H1 (cell line): ENCODE measurements around the gene SLC39A11. TPM values are rescaled to one million over a fixed set of nuclear protein-coding genes. Genes with fewer than 3 reads are reported as not detected.

Source experiments
- CTCF ChIA-PET: fragments of 300-600 bp; sonication (Branson Sonifier 250); formaldehyde crosslinking; loops from one replicate; lab custom pipeline; 2021; ENCODE audit not compliant: partially characterized antibody; lab: Charles Lee
- POLR2A ChIA-PET: fragments of 300-600 bp; sonication (Branson Sonifier 250); formaldehyde crosslinking; loops from one replicate; lab custom pipeline; 2021; ENCODE audit warnings: inconsistent platforms; ENCODE audit not compliant: partially characterized antibody; lab: Charles Lee
- DNase-seq, 2 experiments: peaks; one replicate each; pipeline versions ENCODE4 v3.0.0 to v3.0.0-alpha.2; 2010 to 2022; ENCODE audit warnings: low spot score in 2 of 2, low read depth in 1 of 2, mixed read lengths in 1 of 2
- FAIRE-seq: peaks from 2 replicates; lab custom pipeline; 2011; peaks lifted over from hg19 to GRCh38; lab: Jason Lieb, UNC
- H2AFZ ChIP-seq: 2 replicates; pipeline ENCODE4 v1.8.1; 2012; ENCODE audit warnings: low read length, inconsistent platforms
- H2AK5ac ChIP-seq: 2 replicates; pipeline ENCODE4 v1.6.1; 2013; ENCODE audit warnings: low read depth, low read length
- H2BK120ac ChIP-seq: replicated peaks from 2 replicates; pipeline ENCODE3; 2013; ENCODE audit warnings: low read depth, low read length, inconsistent platforms
- H2BK12ac ChIP-seq: 2 replicates; pipeline ENCODE4 v1.6.1; 2013; ENCODE audit warnings: low read depth, low read length
- H2BK15ac ChIP-seq: 2 replicates; pipeline ENCODE4 v1.6.1; 2013; ENCODE audit warnings: low read length
- H2BK20ac ChIP-seq: 2 replicates; pipeline ENCODE4 v1.6.1; 2013; ENCODE audit warnings: low read length
- H2BK5ac ChIP-seq: 2 replicates; pipeline ENCODE4 v1.6.1; 2013; ENCODE audit warnings: low read depth, low read length
- H3K14ac ChIP-seq: 2 replicates; pipeline ENCODE4 v1.6.1; 2013; ENCODE audit warnings: inconsistent platforms; ENCODE audit not compliant: insufficient read length
- H3K18ac ChIP-seq: 2 replicates; pipeline ENCODE4 v1.6.1; 2013; ENCODE audit warnings: low read length; ENCODE audit errors: extremely low read depth
- H3K23ac ChIP-seq: 2 replicates; pipeline ENCODE4 v1.6.1; 2013; ENCODE audit warnings: inconsistent platforms; ENCODE audit not compliant: insufficient read length
- H3K23me2 ChIP-seq: 2 replicates; pipeline ENCODE4 v1.6.1; 2013; ENCODE audit warnings: low read depth, low read length
- H3K27ac ChIP-seq: 2 replicates; pipeline ENCODE4 v1.6.1; 2011; ENCODE audit warnings: low read depth, low read length, inconsistent platforms
- H3K27me3 ChIP-seq, 4 experiments: replicated peaks in 1 of 4; 1 replicate in 1 of 4; 2 replicates in 3 of 4; pipeline versions ENCODE4 v1.6.1 to v1.8.1; 2011 to 2013; ENCODE audit warnings: low read length in 3 of 4, mild to moderate bottlenecking in 3 of 4, inconsistent platforms in 2 of 4, mixed read lengths in 2 of 4, moderate library complexity in 1 of 4; ENCODE audit not compliant: control insufficient read depth in 3 of 4, insufficient read depth in 3 of 4; ENCODE audit errors: extremely low read depth in 1 of 4
- H3K36me3 ChIP-seq, 4 experiments: 2 replicates each; pipeline versions ENCODE4 v1.6.1 to v1.8.1; 2011 to 2013; ENCODE audit warnings: mild to moderate bottlenecking in 4 of 4, low read length in 3 of 4, moderate library complexity in 2 of 4, control low read depth in 1 of 4, inconsistent platforms in 1 of 4; ENCODE audit not compliant: insufficient read depth in 4 of 4, control insufficient read depth in 2 of 4
- H3K4ac ChIP-seq: replicated peaks from 2 replicates; pipeline ENCODE3; 2013; ENCODE audit warnings: low read length, low read depth, mixed read lengths, inconsistent platforms; ENCODE audit not compliant: insufficient read length
- H3K4me1 ChIP-seq, 4 experiments: replicated peaks in 1 of 4; 1 replicate in 1 of 4; 2 replicates in 3 of 4; pipeline versions ENCODE4 v1.6.1 to v1.8.1; 2011 to 2013; ENCODE audit warnings: low read length in 3 of 4, inconsistent platforms in 2 of 4, mixed read lengths in 1 of 4; ENCODE audit not compliant: insufficient read depth in 4 of 4, control insufficient read depth in 3 of 4
- H3K4me2 ChIP-seq, 2 experiments: 2 replicates each; pipeline versions ENCODE4 v1.6.1 to v1.8.1; 2011 to 2013; ENCODE audit warnings: low read depth in 2 of 2, low read length in 2 of 2, control low read depth in 1 of 2, inconsistent platforms in 1 of 2, mild to moderate bottlenecking in 1 of 2; ENCODE audit not compliant: insufficient read depth in 1 of 2
- H3K4me3 ChIP-seq, 4 experiments: fragments of 200-600, 300-600 bp in 1 of 4; sonication (generic), shearing (Covaris generic), sonication (Bioruptor Twin) in 1 of 4; 2 replicates each; pipeline versions ENCODE4 v1.5.1 to v1.8.1; 2011 to 2016; ENCODE audit warnings: low read length in 4 of 4, low read depth in 3 of 4, control low read depth in 2 of 4, inconsistent platforms in 2 of 4, mild to moderate bottlenecking in 2 of 4, mixed read lengths in 1 of 4, moderate library complexity in 1 of 4; ENCODE audit not compliant: insufficient read depth in 2 of 4; ENCODE audit errors: extremely low read depth in 1 of 4
- H3K56ac ChIP-seq: replicated peaks from 2 replicates; pipeline ENCODE3; 2013; ENCODE audit warnings: low read depth, mild to moderate bottlenecking, mixed read lengths, low read length, inconsistent platforms; ENCODE audit not compliant: insufficient read length
- H3K79me1 ChIP-seq: 2 replicates; pipeline ENCODE4 v1.6.1; 2013; ENCODE audit warnings: low read depth, low read length, control low read depth
- H3K79me2 ChIP-seq, 2 experiments: 2 replicates each; pipeline versions ENCODE4 v1.6.1 to v1.8.1; 2012 to 2013; ENCODE audit warnings: low read length in 2 of 2, mild to moderate bottlenecking in 2 of 2, inconsistent platforms in 1 of 2; ENCODE audit not compliant: insufficient read depth in 2 of 2, control insufficient read depth in 1 of 2
- H3K9ac ChIP-seq, 4 experiments: replicated peaks in 1 of 4; 1 replicate in 1 of 4; 2 replicates in 3 of 4; pipeline versions ENCODE4 v1.6.1 to v1.8.1; 2011 to 2013; ENCODE audit warnings: low read depth in 3 of 4, low read length in 3 of 4, control low read depth in 2 of 4, mild to moderate bottlenecking in 2 of 4, moderate library complexity in 2 of 4, inconsistent platforms in 1 of 4; ENCODE audit errors: extremely low read depth in 1 of 4
- H3K9me3 ChIP-seq, 2 experiments: 2 replicates each; pipeline versions ENCODE4 v1.6.1 to v1.8.1; 2012 to 2013; ENCODE audit warnings: mild to moderate bottlenecking in 2 of 2, moderate library complexity in 2 of 2, control low read depth in 1 of 2, inconsistent platforms in 1 of 2, low read depth in 1 of 2, low read length in 1 of 2, mixed read lengths in 1 of 2; ENCODE audit not compliant: insufficient read depth in 2 of 2
- H4K20me1 ChIP-seq, 2 experiments: replicated peaks in 1 of 2; 2 replicates each; pipeline versions ENCODE3 to v1.8.1; 2011 to 2013; ENCODE audit warnings: inconsistent platforms in 2 of 2, low read length in 2 of 2, mild to moderate bottlenecking in 1 of 2; ENCODE audit not compliant: insufficient read depth in 2 of 2, control insufficient read depth in 1 of 2
- H4K5ac ChIP-seq: 2 replicates; pipeline ENCODE4 v1.6.1; 2013; ENCODE audit warnings: low read length, low read depth, mixed read lengths, inconsistent platforms; ENCODE audit not compliant: insufficient read length
- H4K8ac ChIP-seq: 2 replicates; pipeline ENCODE4 v1.8.0; 2013; ENCODE audit warnings: mild to moderate bottlenecking, moderate library complexity, low read length, inconsistent platforms; ENCODE audit not compliant: insufficient read depth; ENCODE audit errors: extremely low read depth
- H4K91ac ChIP-seq: replicated peaks from 2 replicates; pipeline ENCODE3; 2013; ENCODE audit warnings: low read length, mixed read lengths, inconsistent platforms; ENCODE audit not compliant: insufficient read length
- BCL11A ChIP-seq, 2 experiments: IDR thresholded peaks; one replicate each; pipeline ENCODE4 v1.6.1; 2011; ENCODE audit warnings: low read depth in 2 of 2, low read length in 2 of 2, mild to moderate bottlenecking in 2 of 2
- POLR2A ChIP-seq, 2 experiments: IDR thresholded peaks; 1 replicate in 1 of 2; 2 replicates in 1 of 2; pipeline ENCODE4 v1.6.1; 2011; ENCODE audit warnings: low read depth in 2 of 2, low read length in 2 of 2, mild to moderate bottlenecking in 2 of 2; ENCODE audit errors: control extremely low read depth in 1 of 2
- RAD21 ChIP-seq, 2 experiments: IDR thresholded peaks in 1 of 2; conservative IDR thresholded peaks in 1 of 2; 2 replicates each; pipeline ENCODE4 v1.6.1; 2011; ENCODE audit warnings: low read depth in 2 of 2, low read length in 2 of 2, improper control_type of control experiment in 1 of 2, inconsistent platforms in 1 of 2, mild to moderate bottlenecking in 1 of 2, moderate library complexity in 1 of 2
- SIN3A ChIP-seq, 2 experiments: IDR thresholded peaks in 1 of 2; conservative IDR thresholded peaks in 1 of 2; 2 replicates each; pipeline ENCODE4 v1.6.1; 2011 to 2012; ENCODE audit warnings: low read length in 2 of 2, improper control_type of control experiment in 1 of 2, low read depth in 1 of 2, mild to moderate bottlenecking in 1 of 2
- SIRT6 ChIP-seq: IDR thresholded peaks from one replicate; pipeline ENCODE4 v1.7.1; 2012; ENCODE audit warnings: low read length, inconsistent platforms
- SP4 ChIP-seq: IDR thresholded peaks from 2 replicates; pipeline ENCODE4 v1.6.1; 2012; ENCODE audit warnings: low read length, inconsistent platforms
- TBP ChIP-seq: IDR thresholded peaks from 2 replicates; pipeline ENCODE4 v1.6.1; 2011; ENCODE audit warnings: low read depth, low read length, improper control_type of control experiment
- ZNF274 ChIP-seq: IDR thresholded peaks from 2 replicates; pipeline ENCODE4 v1.7.0; 2012; ENCODE audit warnings: low read length, borderline replicate concordance; ENCODE audit errors: extremely low read depth
- WGBS, 2 experiments: shearing (Covaris generic) in 1 of 2; methylation state at CpG; one replicate each; pipeline versions ENCODE4 v1.1.6 to v1.1.7; 2013 to 2015; ENCODE audit warnings: low lambda C conversion rate in 2 of 2, mixed read lengths in 2 of 2, inconsistent platforms in 1 of 2, low coverage in 1 of 2, missing lambda C conversion rate in 1 of 2; ENCODE audit not compliant: insufficient replicate concordance in 2 of 2, insufficient coverage in 1 of 2, insufficient read length in 1 of 2; ENCODE audit errors: extremely low coverage in 1 of 2, missing lambda C conversion rate in 1 of 2; 5-methylcytosine and 5-hydroxymethylcytosine counted together
- polyA plus RNA-seq, 7 experiments: library from polyadenylated mRNA; depleted of rRNA in 3 of 7; stranded (reverse) in 5 of 7; unstranded in 2 of 7; fragments of >200 nt in 5 of 7; fragments of 200-250 nt in 2 of 7; gene quantifications; 1 replicate in 5 of 7; 2 replicates in 1 of 7; 4 replicates in 1 of 7; pipeline versions ENCODE4 v1.2.1 to v1.2.3, GENCODE V29; 2011 to 2013; ENCODE audit warnings: missing spikeins in 2 of 7, mixed read lengths in 2 of 7
- total RNA-seq: library from RNA; stranded (reverse); fragmentation: NEBNext Ultra II Directional; extraction: Animal tissue kit (Norgen Biotek cat#: 25700); gene quantifications from 2 replicates; pipeline ENCODE4 v1.2.1, GENCODE V29; 2021

SLC39A11 gene
- total and polyA plus RNA-seq, 2 of the 8 experiments (the other 6 are each of a cell fraction or from before 2014, with no cell fraction given), result 12.2 to 19.6 TPM

- FAIRE-seq (no peak), DNase-seq (no peak)
- Histone ChIP-seq H4K8ac (no peak overlapping the region), H4K91ac (no peak overlapping the region), H3K27ac (no peak overlapping the region), H3K36me3 (no peaks in the 10 kb centered on the region), H2BK12ac (no peak overlapping the region), H3K4ac (no peak overlapping the region), H3K9me3 (peaks cover 10 to 18% of the 10 kb centered on the region in 2 experiments), H2AFZ (no peak overlapping the region), H2BK20ac (no peak overlapping the region), H2BK5ac (no peak overlapping the region), H4K5ac (no peak overlapping the region), H3K23ac (no peak overlapping the region), H3K23me2 (no peaks in the 10 kb centered on the region), H4K20me1 (no peaks in the 10 kb centered on the region), H3K14ac (no peak overlapping the region), H3K18ac (no peak overlapping the region), H3K79me2 (no peaks in the 10 kb centered on the region), H2AK5ac (no peak overlapping the region), H3K56ac (no peak overlapping the region), H3K4me1 (no peaks in the 10 kb centered on the region), H3K27me3 (peaks cover 0 to 6% (median 4%) of the 10 kb centered on the region in 4 experiments; a peak in 5 of 7 replicates), H2BK120ac (no peak overlapping the region), H3K4me2 (no peak overlapping the region), H2BK15ac (no peak overlapping the region), H3K4me3 (no peak overlapping the region), H3K79me1 (no peaks in the 10 kb centered on the region), H3K9ac (no peak overlapping the region)
- CTCF ChIA-PET, result interaction anchor here (0.6 to 1.2 kb wide), 5 partner anchors 15 to 69 kb away, joined by 3 to 5 read pairs (median 3); no protein-coding TSS in a partner anchor
- POLR2A ChIA-PET, result no interaction called here
- no peak for TF ChIP-seq BCL11A (IDR thresholded peaks at IDR 0.05; ENCODE audit: low read depth in 2 of 2, low read length in 2 of 2)
- TF ChIP-seq ZNF274, result no peak
- no peak for TF ChIP-seq RAD21 (IDR thresholded peaks at IDR 0.05 in 1 of 2, conservative IDR thresholded peaks at IDR 0.05 in 1 of 2; ENCODE audit: low read depth in 2 of 2, low read length in 2 of 2)
- no peak for TF ChIP-seq SP4
- no peak for TF ChIP-seq SIN3A (conservative IDR thresholded peaks at IDR 0.05 in 1 of 2, IDR thresholded peaks at IDR 0.05 in 1 of 2; ENCODE audit: low read depth in 1 of 2, low read length in 2 of 2)
- TF ChIP-seq TBP, result no peak
- no peak for TF ChIP-seq POLR2A (IDR thresholded peaks at IDR 0.05; ENCODE audit: control extremely low read depth in 1 of 2, low read depth in 2 of 2, low read length in 2 of 2)
- TF ChIP-seq SIRT6, result no peak
- WGBS, 2 experiments, result 96% methylated on average over 4 of the region's 4 CpGs; no CpG with 5 or more reads in 1 of the 2 experiments
These were observed 325.6 kb downstream of the SLC39A11 start for GRCh38 chr17:72766761-72767356.
